GM13976 (cell line): ENCODE data around the gene MYT1.

ENCODE experiments used
- DNase-seq: peaks from one replicate; pipeline ENCODE4 v3.0.0; 2012; ENCODE audit warnings: low spot score
- in situ Hi-C: fragments of 300-500 bp; cut with MboI; formaldehyde crosslinking; loops from one replicate; pipeline ENCODE4 v1.12.0; 2022; ENCODE audit warnings: low sequenced_read_pairs, mixed read lengths, inconsistent platforms; ENCODE audit not compliant: unreplicated experiment
- TF ChIP-seq, protein P1 (sequence below): IDR thresholded peaks from 2 replicates; pipeline ENCODE4 v1.5.1; 2012; ENCODE audit warnings: borderline replicate concordance, mild to moderate bottlenecking; ENCODE audit not compliant: insufficient read depth; ENCODE audit errors: extremely low read depth, missing control alignments, control extremely low read depth

Gene MYT1

GRCh38 chr20:64245746-64246595 is 81.7 kb downstream of the MYT1 start:
- in situ Hi-C loops = no loop called here

GRCh38 chr20:64246616-64247306 is 82.5 kb downstream of the MYT1 start:
- TF ChIP-seq, protein P1, sequence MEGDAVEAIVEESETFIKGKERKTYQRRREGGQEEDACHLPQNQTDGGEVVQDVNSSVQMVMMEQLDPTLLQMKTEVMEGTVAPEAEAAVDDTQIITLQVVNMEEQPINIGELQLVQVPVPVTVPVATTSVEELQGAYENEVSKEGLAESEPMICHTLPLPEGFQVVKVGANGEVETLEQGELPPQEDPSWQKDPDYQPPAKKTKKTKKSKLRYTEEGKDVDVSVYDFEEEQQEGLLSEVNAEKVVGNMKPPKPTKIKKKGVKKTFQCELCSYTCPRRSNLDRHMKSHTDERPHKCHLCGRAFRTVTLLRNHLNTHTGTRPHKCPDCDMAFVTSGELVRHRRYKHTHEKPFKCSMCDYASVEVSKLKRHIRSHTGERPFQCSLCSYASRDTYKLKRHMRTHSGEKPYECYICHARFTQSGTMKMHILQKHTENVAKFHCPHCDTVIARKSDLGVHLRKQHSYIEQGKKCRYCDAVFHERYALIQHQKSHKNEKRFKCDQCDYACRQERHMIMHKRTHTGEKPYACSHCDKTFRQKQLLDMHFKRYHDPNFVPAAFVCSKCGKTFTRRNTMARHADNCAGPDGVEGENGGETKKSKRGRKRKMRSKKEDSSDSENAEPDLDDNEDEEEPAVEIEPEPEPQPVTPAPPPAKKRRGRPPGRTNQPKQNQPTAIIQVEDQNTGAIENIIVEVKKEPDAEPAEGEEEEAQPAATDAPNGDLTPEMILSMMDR = no peak
- DNase-seq = no peak
- in situ Hi-C loops = no loop called here

More at GRCh38 chr20:64245746-64246595, 81.7 kb downstream of the MYT1 start:
- TF ChIP-seq, protein P1 = no peak
- DNase-seq = no peak

- DNase-seq = no peak
- TF ChIP-seq, protein P1 = no peak
- in situ Hi-C loops = no loop called here
These were observed 83.0 kb downstream of the MYT1 start for GRCh38 chr20:64247307-64247618.

GRCh38 chr20:64247970-64248841 is 84.0 kb downstream of the MYT1 start:
- no peak for DNase-seq
- in situ Hi-C loops = no loop called here
- TF ChIP-seq, protein P1 = no peak

- DNase-seq = no peak
- in situ Hi-C loops = no loop called here
- TF ChIP-seq, protein P1 = no peak
These were observed 85.8 kb downstream of the MYT1 start for GRCh38 chr20:64250027-64250426.

- in situ Hi-C loops = no loop called here
- TF ChIP-seq, protein P1 = no peak
- no peak for DNase-seq
These were observed 88.7 kb downstream of the MYT1 start for GRCh38 chr20:64253000-64253383.
